ENCODE measurements around the gene NDRG4. TPM values are rescaled to one million over a fixed set of nuclear protein-coding genes. Genes with fewer than 3 reads are reported as not detected.

NDRG4 gene
- total and polyA plus RNA-seq, 2 donors (not counting 1 experiment from before 2014, with no cell fraction given), result 4.0 to 5.1 TPM

DNA sequence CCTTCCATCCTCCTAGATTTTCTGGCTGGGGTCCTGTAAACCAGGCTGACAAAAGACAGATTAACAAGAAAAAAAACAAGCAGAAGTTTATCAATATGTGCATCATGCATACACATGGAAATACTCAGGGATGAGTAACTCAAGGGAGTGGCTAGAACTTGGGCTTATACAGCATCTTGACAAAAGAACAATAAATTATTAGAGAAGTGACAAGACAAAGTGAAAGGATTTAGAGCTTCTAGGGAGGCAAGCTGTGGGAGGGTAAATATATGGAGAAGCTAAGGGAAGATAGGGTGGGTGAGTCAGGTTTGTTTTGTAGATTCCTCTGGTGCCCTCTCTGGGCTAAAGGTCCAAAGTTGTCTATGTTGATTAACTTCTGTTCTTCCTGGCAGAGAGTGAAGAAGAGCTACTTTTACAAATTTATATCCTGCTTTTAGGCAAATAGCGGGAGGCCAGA is 48.0 kb upstream of the NDRG4 start:
- no peak overlapping the region for H3K9ac ChIP-seq (ENCODE audit: insufficient read depth, low read length)
- no peaks in the 10 kb centered on the region for H3K36me3 ChIP-seq (ENCODE audit: control insufficient read depth, insufficient read depth, low read length)
- no peaks in the 10 kb centered on the region for H3K79me2 ChIP-seq (ENCODE audit: control insufficient read depth, insufficient read depth, low read length)
- H3K4me3 ChIP-seq (replicated peaks in 1 of 4; ENCODE audit: control extremely low read depth in 1 of 4, insufficient read depth in 1 of 4, low read depth in 3 of 4, low read length in 4 of 4), result no peak overlapping the region
- H3K4me1 ChIP-seq (ENCODE audit: control insufficient read depth, extremely low read depth, insufficient read depth, low read length), result no peaks in the 10 kb centered on the region
- no peak overlapping the region for H2AFZ ChIP-seq (ENCODE audit: low read length)
- no peak overlapping the region for H3K27ac ChIP-seq (ENCODE audit: insufficient read depth, low read length)
- peak; percentile 5 to 69 for DNase-seq (ENCODE audit: low read depth in 2 of 2)
- H3K4me2 ChIP-seq (ENCODE audit: extremely low read depth, insufficient read depth, low read length), result no peak overlapping the region
- no peaks in the 10 kb centered on the region for H3K9me3 ChIP-seq (ENCODE audit: control insufficient read depth, insufficient read depth, low read depth, low read length)
- no peaks in the 10 kb centered on the region for H3K27me3 ChIP-seq (ENCODE audit: control insufficient read depth, insufficient read depth, low read length)
- TF ChIP-seq, protein P1, sequence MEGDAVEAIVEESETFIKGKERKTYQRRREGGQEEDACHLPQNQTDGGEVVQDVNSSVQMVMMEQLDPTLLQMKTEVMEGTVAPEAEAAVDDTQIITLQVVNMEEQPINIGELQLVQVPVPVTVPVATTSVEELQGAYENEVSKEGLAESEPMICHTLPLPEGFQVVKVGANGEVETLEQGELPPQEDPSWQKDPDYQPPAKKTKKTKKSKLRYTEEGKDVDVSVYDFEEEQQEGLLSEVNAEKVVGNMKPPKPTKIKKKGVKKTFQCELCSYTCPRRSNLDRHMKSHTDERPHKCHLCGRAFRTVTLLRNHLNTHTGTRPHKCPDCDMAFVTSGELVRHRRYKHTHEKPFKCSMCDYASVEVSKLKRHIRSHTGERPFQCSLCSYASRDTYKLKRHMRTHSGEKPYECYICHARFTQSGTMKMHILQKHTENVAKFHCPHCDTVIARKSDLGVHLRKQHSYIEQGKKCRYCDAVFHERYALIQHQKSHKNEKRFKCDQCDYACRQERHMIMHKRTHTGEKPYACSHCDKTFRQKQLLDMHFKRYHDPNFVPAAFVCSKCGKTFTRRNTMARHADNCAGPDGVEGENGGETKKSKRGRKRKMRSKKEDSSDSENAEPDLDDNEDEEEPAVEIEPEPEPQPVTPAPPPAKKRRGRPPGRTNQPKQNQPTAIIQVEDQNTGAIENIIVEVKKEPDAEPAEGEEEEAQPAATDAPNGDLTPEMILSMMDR (conservative IDR thresholded peaks at IDR 0.05 in 1 of 2, IDR thresholded peaks at IDR 0.05 in 1 of 2; ENCODE audit: low read depth in 1 of 2, low read length in 2 of 2), result no peak
- TF ChIP-seq EZH2 (IDR thresholded peaks at IDR 0.05; ENCODE audit: low read length, missing control alignments), result no peak
- no peaks in the 10 kb centered on the region for H4K20me1 ChIP-seq (ENCODE audit: control insufficient read depth, extremely low read depth, insufficient read depth, low read length)

DNA sequence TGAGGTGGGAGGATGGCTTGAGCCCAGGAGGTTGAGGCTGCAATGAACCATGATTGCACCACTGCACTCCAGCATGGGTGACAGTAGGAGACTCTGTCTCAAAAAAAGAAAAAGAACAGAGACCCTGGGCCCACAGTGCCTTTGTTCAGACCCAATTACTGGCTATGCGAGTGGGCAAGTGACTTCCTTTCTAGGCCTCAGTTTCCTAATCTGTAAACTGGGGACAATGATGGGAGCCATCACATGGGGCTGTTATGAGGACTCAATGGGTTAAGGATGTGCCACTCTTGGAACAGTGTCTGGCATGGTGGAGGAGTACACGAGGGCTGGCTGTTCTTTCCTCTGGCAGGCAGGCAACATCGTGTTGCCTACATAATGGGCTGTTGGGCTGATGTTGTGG is 47.3 kb upstream of the NDRG4 start:
- H3K27ac ChIP-seq (ENCODE audit: insufficient read depth, low read length), result no peak overlapping the region
- H3K79me2 ChIP-seq (ENCODE audit: control insufficient read depth, insufficient read depth, low read length), result no peaks in the 10 kb centered on the region
- no peaks in the 10 kb centered on the region for H3K9me3 ChIP-seq (ENCODE audit: control insufficient read depth, insufficient read depth, low read depth, low read length)
- H3K27me3 ChIP-seq (ENCODE audit: control insufficient read depth, insufficient read depth, low read length), result no peaks in the 10 kb centered on the region
- H2AFZ ChIP-seq (ENCODE audit: low read length), result no peak overlapping the region
- TF ChIP-seq, protein P1 (conservative IDR thresholded peaks at IDR 0.05 in 1 of 2, IDR thresholded peaks at IDR 0.05 in 1 of 2; ENCODE audit: low read depth in 1 of 2, low read length in 2 of 2), result no peak
- no peak for TF ChIP-seq EZH2 (IDR thresholded peaks at IDR 0.05; ENCODE audit: low read length, missing control alignments)
- no peak overlapping the region for H3K9ac ChIP-seq (ENCODE audit: insufficient read depth, low read length)
- H3K4me1 ChIP-seq (ENCODE audit: control insufficient read depth, extremely low read depth, insufficient read depth, low read length), result no peaks in the 10 kb centered on the region
- no peak overlapping the region for H3K4me3 ChIP-seq (replicated peaks in 1 of 4; ENCODE audit: control extremely low read depth in 1 of 4, insufficient read depth in 1 of 4, low read depth in 3 of 4, low read length in 4 of 4)
- no peaks in the 10 kb centered on the region for H3K36me3 ChIP-seq (ENCODE audit: control insufficient read depth, insufficient read depth, low read length)
- H4K20me1 ChIP-seq (ENCODE audit: control insufficient read depth, extremely low read depth, insufficient read depth, low read length), result no peaks in the 10 kb centered on the region
- H3K4me2 ChIP-seq (ENCODE audit: extremely low read depth, insufficient read depth, low read length), result no peak overlapping the region
- no peak for DNase-seq (ENCODE audit: low read depth in 2 of 2)

DNA sequence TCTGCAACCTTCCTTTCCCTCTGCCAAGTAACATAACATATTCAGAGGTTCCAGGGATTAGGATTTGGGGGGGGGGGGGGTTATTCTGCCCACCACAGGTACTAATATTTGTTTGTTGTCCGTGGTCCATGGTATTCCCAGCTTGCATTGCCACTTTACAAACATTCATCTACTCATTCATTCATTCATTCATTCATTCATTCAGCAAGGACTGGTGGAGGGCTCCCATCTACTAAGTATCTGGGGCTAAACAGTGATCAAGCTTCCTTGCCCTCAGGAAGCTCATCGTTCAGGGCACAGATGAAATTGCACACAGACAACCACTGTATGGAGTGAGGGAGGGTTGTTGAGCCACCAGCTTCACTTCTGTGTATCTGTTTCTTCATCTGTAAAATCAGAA is 45.8 kb upstream of the NDRG4 start:
- Histone ChIP-seq H3K79me2 (ENCODE audit: control insufficient read depth, insufficient read depth, low read length) (no peaks in the 10 kb centered on the region), H3K4me1 (ENCODE audit: control insufficient read depth, extremely low read depth, insufficient read depth, low read length) (no peaks in the 10 kb centered on the region), H3K4me2 (ENCODE audit: extremely low read depth, insufficient read depth, low read length) (no peak overlapping the region), H3K4me3 (replicated peaks in 1 of 4; ENCODE audit: control extremely low read depth in 1 of 4, insufficient read depth in 1 of 4, low read depth in 3 of 4, low read length in 4 of 4) (no peak overlapping the region), H3K9ac (ENCODE audit: insufficient read depth, low read length) (no peak overlapping the region), H3K27ac (ENCODE audit: insufficient read depth, low read length) (no peak overlapping the region), H3K36me3 (ENCODE audit: control insufficient read depth, insufficient read depth, low read length) (no peaks in the 10 kb centered on the region), H4K20me1 (ENCODE audit: control insufficient read depth, extremely low read depth, insufficient read depth, low read length) (no peaks in the 10 kb centered on the region), H3K27me3 (ENCODE audit: control insufficient read depth, insufficient read depth, low read length) (no peaks in the 10 kb centered on the region), H3K9me3 (ENCODE audit: control insufficient read depth, insufficient read depth, low read depth, low read length) (no peaks in the 10 kb centered on the region), H2AFZ (ENCODE audit: low read length) (no peak overlapping the region)
- DNase-seq (ENCODE audit: low read depth in 2 of 2), result no peak
- TF ChIP-seq, protein P1 (conservative IDR thresholded peaks at IDR 0.05 in 1 of 2, IDR thresholded peaks at IDR 0.05 in 1 of 2; ENCODE audit: low read depth in 1 of 2, low read length in 2 of 2), result no peak
- no peak for TF ChIP-seq EZH2 (IDR thresholded peaks at IDR 0.05; ENCODE audit: low read length, missing control alignments)
